ENCODE measurements around the gene PRDM2. TPM values are rescaled to one million over a fixed set of nuclear protein-coding genes. Genes with fewer than 3 reads are reported as not detected.

Gene PRDM2
- polyA plus RNA-seq, 1 donor (not counting 4 experiments of a cell fraction or from before 2014, with no cell fraction given), result 13.8 TPM

DNA sequence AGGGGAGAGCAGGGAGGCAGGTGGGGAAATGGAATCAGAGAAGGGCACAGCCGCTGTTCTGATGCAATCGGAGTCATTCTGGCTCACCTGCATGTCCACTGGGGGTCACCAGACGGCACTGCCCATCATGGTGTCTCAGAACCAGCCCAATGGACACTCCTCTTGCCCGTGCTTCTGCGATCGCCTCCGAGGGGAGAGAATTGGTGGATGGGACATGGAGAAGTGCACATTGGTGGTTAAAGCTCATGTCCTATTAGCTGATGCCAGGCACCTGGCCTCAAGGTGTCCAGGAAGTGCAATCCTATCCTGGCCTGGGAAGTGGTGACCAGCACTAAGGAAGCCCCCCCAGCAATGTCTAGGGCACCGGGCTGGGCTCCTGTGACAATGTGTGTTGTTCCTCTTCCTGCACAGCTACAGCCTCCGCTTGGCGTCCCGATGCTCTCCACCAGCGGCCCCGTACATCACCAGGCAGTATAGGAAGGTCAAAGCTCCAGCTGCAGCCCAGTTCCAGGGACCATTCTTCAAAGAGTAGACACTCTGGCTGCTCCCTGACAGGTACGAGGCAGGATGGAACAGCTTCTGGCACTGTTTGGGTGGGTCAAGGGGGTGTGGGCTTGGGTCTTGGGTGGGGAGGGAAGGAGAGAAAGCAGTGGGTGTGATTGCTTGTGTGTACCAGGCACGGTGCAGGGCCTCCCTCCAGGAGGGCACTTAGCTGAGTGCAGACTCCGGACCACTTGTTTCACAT lies 116.2 kb downstream of the PRDM2 start:
- Histone ChIP-seq H3K79me2 (ENCODE audit: control insufficient read depth, insufficient read depth, low read length) (no peaks in the 10 kb centered on the region), H3K4me2 (ENCODE audit: control insufficient read depth, extremely low read depth, insufficient read depth, low read depth, low read length) (no peak overlapping the region), H3K27ac (ENCODE audit: control insufficient read depth, insufficient read depth, low read length) (no peak overlapping the region), H3K36me3 (ENCODE audit: control insufficient read depth in 2 of 2, extremely low read depth in 1 of 2, insufficient read depth in 2 of 2, low read length in 2 of 2) (no peaks in the 10 kb centered on the region), H3K9ac (ENCODE audit: control insufficient read depth, extremely low read depth, insufficient read depth, low read length) (no peak overlapping the region), H3K27me3 (ENCODE audit: control insufficient read depth, extremely low read depth, insufficient read depth, low read length) (no peaks in the 10 kb centered on the region), H4K20me1 (ENCODE audit: control insufficient read depth, extremely low read depth, insufficient read depth, low read length) (no peaks in the 10 kb centered on the region), H3K9me3 (ENCODE audit: control insufficient read depth, low read depth, low read length) (no peaks in the 10 kb centered on the region), H3K9me1 (ENCODE audit: control insufficient read depth, extremely low read depth, insufficient read depth, low read length) (no peaks in the 10 kb centered on the region), H2AFZ (ENCODE audit: control insufficient read depth, low read length) (no peak overlapping the region), H3K4me3 (ENCODE audit: control insufficient read depth in 2 of 3, extremely low read depth in 1 of 3, insufficient read depth in 2 of 3, low read depth in 1 of 3, low read length in 3 of 3) (no peak overlapping the region), H3K4me1 (ENCODE audit: control insufficient read depth, extremely low read depth, insufficient read depth, low read length) (peaks cover 4% of the 10 kb centered on the region)
- no peak for FAIRE-seq
- dilution Hi-C loops (cut with MboI; ENCODE audit: extremely low pct_ligation_motif_present, low sequenced_read_pairs), result no loop called here
- TF ChIP-seq, protein P1, sequence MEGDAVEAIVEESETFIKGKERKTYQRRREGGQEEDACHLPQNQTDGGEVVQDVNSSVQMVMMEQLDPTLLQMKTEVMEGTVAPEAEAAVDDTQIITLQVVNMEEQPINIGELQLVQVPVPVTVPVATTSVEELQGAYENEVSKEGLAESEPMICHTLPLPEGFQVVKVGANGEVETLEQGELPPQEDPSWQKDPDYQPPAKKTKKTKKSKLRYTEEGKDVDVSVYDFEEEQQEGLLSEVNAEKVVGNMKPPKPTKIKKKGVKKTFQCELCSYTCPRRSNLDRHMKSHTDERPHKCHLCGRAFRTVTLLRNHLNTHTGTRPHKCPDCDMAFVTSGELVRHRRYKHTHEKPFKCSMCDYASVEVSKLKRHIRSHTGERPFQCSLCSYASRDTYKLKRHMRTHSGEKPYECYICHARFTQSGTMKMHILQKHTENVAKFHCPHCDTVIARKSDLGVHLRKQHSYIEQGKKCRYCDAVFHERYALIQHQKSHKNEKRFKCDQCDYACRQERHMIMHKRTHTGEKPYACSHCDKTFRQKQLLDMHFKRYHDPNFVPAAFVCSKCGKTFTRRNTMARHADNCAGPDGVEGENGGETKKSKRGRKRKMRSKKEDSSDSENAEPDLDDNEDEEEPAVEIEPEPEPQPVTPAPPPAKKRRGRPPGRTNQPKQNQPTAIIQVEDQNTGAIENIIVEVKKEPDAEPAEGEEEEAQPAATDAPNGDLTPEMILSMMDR (optimal IDR thresholded peaks at IDR 0.05 in 1 of 3, IDR thresholded peaks at IDR 0.05 in 1 of 3, conservative IDR thresholded peaks at IDR 0.05 in 1 of 3; ENCODE audit: extremely low read depth in 1 of 3, insufficient read depth in 2 of 3, low read length in 3 of 3), result no peak
- TF ChIP-seq EZH2 (IDR thresholded peaks at IDR 0.05; ENCODE audit: low read length), result no peak
- no peak for DNase-seq (ENCODE audit: low read depth, low spot score)

DNA sequence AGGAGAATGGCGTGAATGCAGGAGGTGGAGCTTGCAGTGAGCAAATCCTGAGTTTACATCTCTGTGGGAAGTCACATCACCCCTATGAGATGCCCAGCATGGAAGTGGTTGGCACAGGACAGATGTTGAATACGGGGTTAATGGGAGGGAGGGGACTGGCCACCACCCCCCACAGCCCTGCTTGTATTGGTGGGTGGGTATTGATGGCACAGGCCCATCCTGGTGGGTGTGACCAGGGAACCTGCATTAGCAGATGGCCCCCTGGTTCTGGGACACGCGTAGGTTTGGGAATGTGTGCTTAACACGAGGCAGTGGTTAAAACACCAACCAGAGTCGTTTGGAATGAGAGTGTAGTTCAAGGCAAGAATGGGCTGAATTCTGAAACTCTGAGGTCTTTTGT lies 117.9 kb downstream of the PRDM2 start:
- no peak overlapping the region for H3K4me2 ChIP-seq (ENCODE audit: control insufficient read depth, extremely low read depth, insufficient read depth, low read depth, low read length)
- no peaks in the 10 kb centered on the region for H3K9me3 ChIP-seq (ENCODE audit: control insufficient read depth, low read depth, low read length)
- peaks cover 4% of the 10 kb centered on the region for H3K4me1 ChIP-seq (ENCODE audit: control insufficient read depth, extremely low read depth, insufficient read depth, low read length)
- TF ChIP-seq EZH2 (IDR thresholded peaks at IDR 0.05; ENCODE audit: low read length), result no peak
- TF ChIP-seq, protein P1 (optimal IDR thresholded peaks at IDR 0.05 in 1 of 3, IDR thresholded peaks at IDR 0.05 in 1 of 3, conservative IDR thresholded peaks at IDR 0.05 in 1 of 3; ENCODE audit: extremely low read depth in 1 of 3, insufficient read depth in 2 of 3, low read length in 3 of 3), result no peak
- H2AFZ ChIP-seq (ENCODE audit: control insufficient read depth, low read length), result no peak overlapping the region
- H3K36me3 ChIP-seq (ENCODE audit: control insufficient read depth in 2 of 2, extremely low read depth in 1 of 2, insufficient read depth in 2 of 2, low read length in 2 of 2), result no peaks in the 10 kb centered on the region
- H3K9ac ChIP-seq (ENCODE audit: control insufficient read depth, extremely low read depth, insufficient read depth, low read length), result no peak overlapping the region
- H3K27me3 ChIP-seq (ENCODE audit: control insufficient read depth, extremely low read depth, insufficient read depth, low read length), result no peaks in the 10 kb centered on the region
- dilution Hi-C loops (cut with MboI; ENCODE audit: extremely low pct_ligation_motif_present, low sequenced_read_pairs), result no loop called here
- no peaks in the 10 kb centered on the region for H3K9me1 ChIP-seq (ENCODE audit: control insufficient read depth, extremely low read depth, insufficient read depth, low read length)
- H3K27ac ChIP-seq (ENCODE audit: control insufficient read depth, insufficient read depth, low read length), result no peak overlapping the region
- H3K4me3 ChIP-seq (ENCODE audit: control insufficient read depth in 2 of 3, extremely low read depth in 1 of 3, insufficient read depth in 2 of 3, low read depth in 1 of 3, low read length in 3 of 3), result no peak overlapping the region
- H4K20me1 ChIP-seq (ENCODE audit: control insufficient read depth, extremely low read depth, insufficient read depth, low read length), result no peaks in the 10 kb centered on the region
- DNase-seq (ENCODE audit: low read depth, low spot score), result no peak
- no peaks in the 10 kb centered on the region for H3K79me2 ChIP-seq (ENCODE audit: control insufficient read depth, insufficient read depth, low read length)
- no peak for FAIRE-seq

All from keratinocyte (primary cell).